SU-DHL-6 (cell line): Measurements from ENCODE around the gene MRPL33.

Source experiments
- EZH2phosphoT487 ChIP-seq: fragments of 200-600 bp; sonication (generic), shearing (Covaris generic); conservative IDR thresholded peaks from 2 replicates; pipeline ENCODE4 v1.6.1; 2018; ENCODE audit warnings: mild to moderate bottlenecking, antibody characterized with exemption, low read length, moderate library complexity, mixed read lengths
- TF ChIP-seq, protein P1 (sequence below): fragments of 200-600 bp; sonication (generic); IDR thresholded peaks from one replicate; pipeline ENCODE4 v1.5.1; 2017; ENCODE audit warnings: antibody characterized with exemption, mild to moderate bottlenecking, low read length, moderate library complexity; ENCODE audit not compliant: insufficient read depth, poor library complexity, severe bottlenecking

DNA sequence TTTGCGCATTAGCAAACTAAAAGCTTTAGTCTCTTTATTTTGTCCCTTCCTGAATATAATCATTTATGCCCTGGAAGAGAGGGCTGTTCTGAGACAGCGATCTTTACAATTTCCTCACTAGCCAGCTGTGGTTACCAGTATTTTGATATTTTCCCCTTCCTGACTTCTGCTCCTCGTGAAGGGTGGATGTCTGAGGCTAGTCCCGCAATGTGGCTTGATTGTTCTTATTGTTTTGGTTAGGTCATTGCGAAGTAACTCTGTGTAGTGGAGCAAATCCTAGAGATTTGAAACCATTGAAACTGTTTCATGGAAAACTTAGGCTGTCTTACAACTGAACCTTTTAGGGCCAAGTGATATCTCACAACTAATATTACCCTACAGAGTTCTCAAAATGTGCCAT is 2.4 kb downstream of the MRPL33 start:
- TF ChIP-seq, protein P1, sequence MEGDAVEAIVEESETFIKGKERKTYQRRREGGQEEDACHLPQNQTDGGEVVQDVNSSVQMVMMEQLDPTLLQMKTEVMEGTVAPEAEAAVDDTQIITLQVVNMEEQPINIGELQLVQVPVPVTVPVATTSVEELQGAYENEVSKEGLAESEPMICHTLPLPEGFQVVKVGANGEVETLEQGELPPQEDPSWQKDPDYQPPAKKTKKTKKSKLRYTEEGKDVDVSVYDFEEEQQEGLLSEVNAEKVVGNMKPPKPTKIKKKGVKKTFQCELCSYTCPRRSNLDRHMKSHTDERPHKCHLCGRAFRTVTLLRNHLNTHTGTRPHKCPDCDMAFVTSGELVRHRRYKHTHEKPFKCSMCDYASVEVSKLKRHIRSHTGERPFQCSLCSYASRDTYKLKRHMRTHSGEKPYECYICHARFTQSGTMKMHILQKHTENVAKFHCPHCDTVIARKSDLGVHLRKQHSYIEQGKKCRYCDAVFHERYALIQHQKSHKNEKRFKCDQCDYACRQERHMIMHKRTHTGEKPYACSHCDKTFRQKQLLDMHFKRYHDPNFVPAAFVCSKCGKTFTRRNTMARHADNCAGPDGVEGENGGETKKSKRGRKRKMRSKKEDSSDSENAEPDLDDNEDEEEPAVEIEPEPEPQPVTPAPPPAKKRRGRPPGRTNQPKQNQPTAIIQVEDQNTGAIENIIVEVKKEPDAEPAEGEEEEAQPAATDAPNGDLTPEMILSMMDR, result no peak
- no peak for TF ChIP-seq EZH2phosphoT487
